H9 (cell line): ENCODE data around the gene NAGPA. TPM values are rescaled to one million over a fixed set of nuclear protein-coding genes. Genes with fewer than 3 reads are reported as not detected.

ENCODE experiments used
- DNase-seq: peaks from one replicate; pipeline ENCODE4 v3.0.0-alpha.2; 2017
- H2AFZ ChIP-seq: one replicate; pipeline ENCODE4 v1.6.1; 2013; ENCODE audit warnings: mild to moderate bottlenecking, low read length, control low read depth, moderate library complexity
- H2AK5ac ChIP-seq: 2 replicates; pipeline ENCODE4 v1.6.1; 2013; ENCODE audit warnings: low read length, control low read depth, mixed read lengths; ENCODE audit not compliant: insufficient read length
- H2BK120ac ChIP-seq: one replicate; pipeline ENCODE4 v1.6.1; 2013; ENCODE audit warnings: low read depth, mild to moderate bottlenecking, low read length, control low read depth, inconsistent platforms; ENCODE audit not compliant: poor library complexity, severe bottlenecking
- H2BK12ac ChIP-seq: 2 replicates; pipeline ENCODE4 v1.6.1; 2013; ENCODE audit warnings: low read length, control low read depth, mixed read lengths, low read depth; ENCODE audit not compliant: insufficient read length
- H2BK15ac ChIP-seq: 2 replicates; pipeline ENCODE4 v1.6.1; 2013; ENCODE audit warnings: low read depth, low read length, control low read depth
- H2BK20ac ChIP-seq: one replicate; pipeline ENCODE4 v1.6.1; 2013; ENCODE audit warnings: low read depth, mild to moderate bottlenecking, low read length, control low read depth, inconsistent platforms; ENCODE audit not compliant: poor library complexity, severe bottlenecking
- H2BK5ac ChIP-seq: 2 replicates; pipeline ENCODE4 v1.6.1; 2013; ENCODE audit warnings: low read length, control low read depth, mixed read lengths; ENCODE audit not compliant: insufficient read length
- H3K14ac ChIP-seq: 2 replicates; pipeline ENCODE4 v1.6.1; 2013; ENCODE audit warnings: low read length, control low read depth; ENCODE audit not compliant: insufficient read depth
- H3K18ac ChIP-seq: 2 replicates; pipeline ENCODE4 v1.6.1; 2013; ENCODE audit warnings: low read depth, mild to moderate bottlenecking, mixed read lengths, low read length, control low read depth; ENCODE audit not compliant: insufficient read length
- H3K23ac ChIP-seq: 2 replicates; pipeline ENCODE4 v1.6.1; 2013; ENCODE audit warnings: low read length, control low read depth, mixed read lengths, low read depth; ENCODE audit not compliant: insufficient read length
- H3K23me2 ChIP-seq: 2 replicates; pipeline ENCODE4 v1.6.1; 2013; ENCODE audit warnings: low read depth, mild to moderate bottlenecking, mixed read lengths, low read length, control low read depth; ENCODE audit not compliant: insufficient read length, poor library complexity, severe bottlenecking
- H3K27ac ChIP-seq: 2 replicates; pipeline ENCODE4 v1.5.1; 2013; ENCODE audit warnings: low read length, control low read depth, mixed read lengths, low read depth; ENCODE audit not compliant: insufficient read length
- H3K27me3 ChIP-seq: 2 replicates; pipeline ENCODE4 v1.6.1; 2013; ENCODE audit warnings: low read length, control low read depth, inconsistent platforms; ENCODE audit not compliant: insufficient read depth
- H3K4ac ChIP-seq: 2 replicates; pipeline ENCODE4 v1.6.1; 2013; ENCODE audit warnings: low read depth, mild to moderate bottlenecking, control low read depth, inconsistent platforms, low read length, moderate library complexity
- H3K4me1 ChIP-seq: 2 replicates; pipeline ENCODE4 v1.6.1; 2013; ENCODE audit warnings: low read length, control low read depth, inconsistent platforms; ENCODE audit not compliant: insufficient read depth
- H3K4me2 ChIP-seq: 2 replicates; pipeline ENCODE4 v1.6.1; 2013; ENCODE audit warnings: low read length, control low read depth, mixed read lengths; ENCODE audit not compliant: insufficient read length, insufficient read depth
- H3K56ac ChIP-seq: 2 replicates; pipeline ENCODE4 v1.6.1; 2013; ENCODE audit warnings: low read depth, mild to moderate bottlenecking, mixed read lengths, low read length, control low read depth; ENCODE audit not compliant: insufficient read length
- H3K79me1 ChIP-seq: 2 replicates; pipeline ENCODE4 v1.6.1; 2013; ENCODE audit warnings: low read depth, mild to moderate bottlenecking, moderate library complexity, low read length, control low read depth, inconsistent platforms; ENCODE audit not compliant: insufficient read depth, poor library complexity, severe bottlenecking
- H3K79me2 ChIP-seq: 2 replicates; pipeline ENCODE4 v1.6.1; 2013; ENCODE audit warnings: low read length, control low read depth, inconsistent platforms; ENCODE audit not compliant: insufficient read depth
- H3K9ac ChIP-seq: 2 replicates; pipeline ENCODE4 v1.6.1; 2013; ENCODE audit warnings: low read length, control low read depth, mixed read lengths; ENCODE audit not compliant: insufficient read length; ENCODE audit errors: extremely low read depth
- H3K9me3 ChIP-seq: one replicate; pipeline ENCODE4 v1.6.1; 2013; ENCODE audit warnings: low read depth, low read length, inconsistent platforms; ENCODE audit not compliant: control insufficient read depth
- H3T11ph ChIP-seq: one replicate; pipeline ENCODE4 v1.6.1; 2013; ENCODE audit warnings: mild to moderate bottlenecking, low read length, control low read depth, inconsistent platforms
- H4K20me1 ChIP-seq: one replicate; pipeline ENCODE4 v1.6.1; 2013; ENCODE audit not compliant: control insufficient read depth, insufficient read length, insufficient read depth
- H4K5ac ChIP-seq: 2 replicates; pipeline ENCODE4 v1.6.1; 2013; ENCODE audit warnings: low read depth, mild to moderate bottlenecking, mixed read lengths, low read length, control low read depth; ENCODE audit not compliant: insufficient read length
- H4K8ac ChIP-seq: replicated peaks from 2 replicates; pipeline ENCODE4 v1.6.1; 2013; ENCODE audit warnings: low read length, control low read depth, mixed read lengths, low read depth; ENCODE audit not compliant: insufficient read length
- H4K91ac ChIP-seq: 2 replicates; pipeline ENCODE4 v1.6.1; 2013; ENCODE audit warnings: low read depth, mild to moderate bottlenecking, moderate library complexity, mixed read lengths, low read length, control low read depth; ENCODE audit not compliant: insufficient read length
- H3K27ac Mint-ChIP-seq, 3 experiments: 2 replicates in 2 of 3; 3 replicates in 1 of 3; pipeline ENCODE4 v1.8.0; 2020 to 2021; ENCODE audit warnings: mixed read lengths in 3 of 3, mild to moderate bottlenecking in 1 of 3, moderate library complexity in 1 of 3
- H3K27me3 Mint-ChIP-seq: 2 replicates; pipeline ENCODE4 v1.8.0; 2021; ENCODE audit warnings: low read depth, mild to moderate bottlenecking, moderate library complexity, mixed read lengths
- H3K36me3 Mint-ChIP-seq, 3 experiments: 2 replicates in 2 of 3; 3 replicates in 1 of 3; pipeline ENCODE4 v1.8.0; 2020 to 2021; ENCODE audit warnings: low read depth in 3 of 3, mixed read lengths in 3 of 3; ENCODE audit not compliant: insufficient read depth in 1 of 3
- H3K4me1 Mint-ChIP-seq, 2 experiments: 2 replicates each; pipeline ENCODE4 v1.8.0; 2020; ENCODE audit warnings: mixed read lengths in 2 of 2
- H3K4me3 Mint-ChIP-seq, 2 experiments: 2 replicates in 1 of 2; 3 replicates in 1 of 2; pipeline ENCODE4 v1.8.0; 2020 to 2021; ENCODE audit warnings: mild to moderate bottlenecking in 2 of 2, mixed read lengths in 2 of 2, moderate library complexity in 1 of 2
- H3K9me3 Mint-ChIP-seq, 2 experiments: 2 replicates in 1 of 2; 3 replicates in 1 of 2; pipeline ENCODE4 v1.8.0; 2020; ENCODE audit warnings: mild to moderate bottlenecking in 2 of 2, mixed read lengths in 2 of 2, moderate library complexity in 1 of 2
- CTCF ChIP-seq: fragments of 200-600 bp; sonication (generic); conservative IDR thresholded peaks from 3 replicates; pipeline ENCODE4 v1.8.0; 2021; ENCODE audit warnings: antibody characterized with exemption, mild to moderate bottlenecking
- WGBS: extraction: QIAGEN DNeasy Blood & Tissue Kit; methylation state at CpG from one replicate; pipeline ENCODE4 v1.1.7; 2013; ENCODE audit warnings: missing lambda C conversion rate, low lambda C conversion rate, mixed read lengths; ENCODE audit not compliant: insufficient read length; ENCODE audit errors: extremely low coverage; 5-methylcytosine and 5-hydroxymethylcytosine counted together
- total RNA-seq: library from RNA; stranded (reverse); gene quantifications from 2 replicates; pipeline ENCODE4 v1.2.1, GENCODE V29; 2021

Gene NAGPA
- total RNA-seq, 1 experiment from 2014 or later = 12.1 TPM

- Histone ChIP-seq H2BK12ac (no peak overlapping the region), H3K23ac (no peak overlapping the region), H3T11ph (no peak overlapping the region), H4K91ac (no peak overlapping the region), H3K79me1 (no peaks in the 10 kb centered on the region), H3K4me1 (no peaks in the 10 kb centered on the region), H3K4me2 (no peak overlapping the region), H4K8ac (no peak overlapping the region), H3K23me2 (no peaks in the 10 kb centered on the region), H2AFZ (no peak overlapping the region), H2AK5ac (no peak overlapping the region), H3K9ac (no peak overlapping the region), H3K27me3 (no peaks in the 10 kb centered on the region; the same call in 1 of the 2 replicates), H3K9me3 (no peaks in the 10 kb centered on the region), H2BK120ac (no peak overlapping the region), H2BK5ac (no peak overlapping the region), H3K4ac (no peak overlapping the region), H3K27ac (no peak overlapping the region), H4K20me1 (no peaks in the 10 kb centered on the region), H4K5ac (no peak overlapping the region), H3K14ac (no peak overlapping the region), H2BK15ac (no peak overlapping the region), H3K79me2 (no peaks in the 10 kb centered on the region), H3K56ac (no peak overlapping the region), H2BK20ac (no peak overlapping the region), H3K18ac (no peak overlapping the region)
- H3K27ac Mint-ChIP-seq = no peak overlapping the region
- no peak for DNase-seq
- H3K36me3 Mint-ChIP-seq = no peaks in the 10 kb centered on the region
- H3K4me1 Mint-ChIP-seq = peaks cover 9 to 15% of the 10 kb centered on the region in 2 experiments
- H3K9me3 Mint-ChIP-seq = no peaks in the 10 kb centered on the region
- WGBS = no CpG with 5 or more reads among the region's 6 CpGs
- peaks cover 14% of the 10 kb centered on the region for H3K27me3 Mint-ChIP-seq
- H3K4me3 Mint-ChIP-seq = no peak overlapping the region
- TF ChIP-seq CTCF = no peak
These were observed 11.2 kb downstream of the NAGPA start for GRCh38 chr16:5022521-5022920.
